ENCODE results near the gene ANXA6.

Gene ANXA6

GRCh38 chr5:151060742-151061141, 96.8 kb downstream of the ANXA6 start:
- no peak for DNase-seq

DNA sequence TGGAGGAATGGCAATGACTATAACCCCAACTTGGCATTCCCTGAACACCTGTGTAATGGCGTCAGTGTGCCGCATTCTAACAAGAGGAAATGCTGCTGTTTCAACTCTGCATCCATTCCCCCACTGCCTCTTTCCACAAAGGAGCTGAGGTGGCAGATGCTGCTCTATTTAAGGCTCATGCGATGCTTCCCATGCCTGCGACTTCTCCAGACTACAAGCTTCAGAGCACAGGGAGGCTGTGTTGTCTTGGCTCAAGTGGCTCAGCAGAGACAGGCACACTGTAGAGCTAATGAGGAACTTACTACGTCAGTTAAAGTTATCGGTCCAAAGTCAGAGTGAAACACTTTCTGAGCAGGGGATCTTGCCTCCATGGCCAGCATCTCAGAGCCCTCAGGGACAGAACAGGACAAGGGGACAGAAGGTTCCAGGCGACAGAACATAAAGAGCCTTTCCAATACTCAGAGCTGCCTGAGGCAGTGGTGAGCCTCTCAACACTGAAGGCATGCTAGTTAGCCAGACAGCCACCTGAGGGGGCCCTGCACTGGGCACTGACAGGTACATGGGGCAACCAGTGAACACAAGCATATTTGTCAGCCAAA, 98.6 kb downstream of the ANXA6 start:
- no peak for DNase-seq

DNA sequence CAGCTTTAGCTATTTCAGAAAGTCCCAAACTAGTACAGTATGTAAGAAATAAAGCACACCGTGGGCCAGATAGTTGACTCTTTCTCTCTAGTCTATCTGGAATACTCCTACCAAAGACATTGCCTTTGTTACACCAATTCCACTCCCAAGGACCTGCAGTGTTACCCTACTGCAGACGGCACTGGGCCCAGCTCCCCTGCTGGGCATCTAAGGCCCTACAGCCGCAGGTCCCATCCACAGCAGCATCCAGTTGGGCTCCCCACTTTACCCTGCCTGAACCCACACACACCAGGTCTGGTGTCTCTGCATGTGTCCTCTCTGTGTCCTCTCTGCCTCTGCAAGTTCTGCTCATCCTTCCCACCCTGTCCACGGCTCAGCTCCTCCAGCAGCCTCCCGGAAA, 99.3 kb downstream of the ANXA6 start:
- DNase-seq: no peak

DNA sequence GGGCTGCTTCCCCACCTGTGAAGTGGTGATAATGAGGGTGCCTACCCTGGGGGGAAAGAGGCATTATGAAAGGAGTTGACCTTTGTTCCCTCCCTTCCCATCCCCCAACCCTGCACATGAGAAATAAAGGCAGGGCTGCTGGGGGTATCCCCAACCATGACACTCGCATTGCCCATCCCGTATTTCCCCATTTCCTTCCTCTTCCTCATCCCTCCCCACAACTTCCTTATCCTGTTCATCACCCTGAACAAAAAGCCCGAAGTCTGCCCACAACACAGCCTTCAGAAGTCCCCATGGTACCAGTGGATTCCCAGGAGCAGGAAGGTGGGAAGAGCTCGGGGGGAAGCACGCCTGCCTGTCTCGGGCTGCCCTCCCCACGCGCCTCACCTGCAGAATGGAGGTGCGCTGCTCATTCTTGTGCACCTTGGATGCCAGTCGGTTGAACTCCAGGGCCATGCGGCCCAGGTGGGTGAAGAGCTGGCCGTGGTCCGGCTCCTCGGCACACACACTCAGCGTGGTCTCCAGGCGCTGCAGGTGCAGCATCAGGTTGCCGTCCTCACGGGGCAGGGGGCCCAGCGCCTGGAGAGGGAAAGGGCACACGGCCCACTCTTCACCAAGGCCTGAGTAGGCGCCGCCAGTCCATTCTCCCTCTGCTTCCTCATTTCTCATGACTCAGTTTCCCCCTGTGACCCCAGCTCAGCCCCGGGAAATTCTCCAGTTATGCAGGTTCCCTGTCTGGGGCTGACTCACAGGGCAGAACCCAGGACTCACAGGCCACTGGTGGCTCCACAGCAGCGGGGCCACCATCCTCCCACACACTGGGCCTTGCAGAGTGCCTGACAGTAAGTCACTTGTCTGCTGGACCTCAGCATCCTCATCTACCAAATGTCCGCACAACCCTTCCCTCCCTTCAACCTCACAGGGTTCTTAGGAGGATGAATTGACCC, 100.9 kb downstream of the ANXA6 start:
- no peak for DNase-seq

DNA sequence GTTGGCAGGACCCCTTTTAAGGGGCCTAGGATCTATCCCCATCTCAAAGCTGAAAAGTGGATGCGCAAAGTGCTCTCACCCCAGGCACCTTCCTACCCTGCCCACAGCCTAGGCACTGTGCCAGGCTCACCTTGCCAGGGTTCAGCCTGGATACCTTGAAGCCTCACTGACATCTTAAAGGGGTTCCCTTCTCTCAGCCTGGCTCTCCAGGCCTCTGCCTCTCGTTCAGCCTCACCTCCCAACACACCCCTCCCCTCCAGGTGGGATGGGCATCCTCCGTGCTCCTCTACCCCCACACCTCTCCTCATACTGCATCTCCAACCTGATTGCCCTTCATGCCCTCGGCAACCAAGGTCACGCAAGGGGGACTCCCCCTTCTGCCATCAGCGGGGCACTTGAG, 102.2 kb downstream of the ANXA6 start:
- no peak for DNase-seq

- no peak for DNase-seq
Observed at GRCh38 chr5:151054709-151055108, 102.9 kb downstream of the ANXA6 start.

- DNase-seq: no peak
Observed at GRCh38 chr5:151053796-151054462, 103.7 kb downstream of the ANXA6 start.

DNA sequence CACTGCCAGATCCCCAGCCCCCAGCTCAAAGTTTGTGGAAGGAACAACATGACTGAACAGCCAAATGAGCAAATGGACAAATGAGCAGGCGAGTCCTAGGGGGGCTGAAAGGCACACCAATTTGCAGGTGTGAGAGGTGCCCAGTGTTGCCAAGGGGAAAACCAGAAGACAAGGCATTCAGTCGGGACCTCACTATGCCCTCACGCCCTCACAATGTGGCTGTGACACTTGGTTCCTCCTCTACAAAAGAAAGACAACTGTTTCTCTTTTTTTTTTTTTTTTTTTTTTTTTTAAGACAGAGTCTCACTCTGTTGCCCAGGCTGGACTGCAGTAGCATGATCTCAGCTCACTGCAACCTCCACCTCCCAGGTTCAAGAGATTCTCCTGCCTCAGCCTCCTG, 104.7 kb downstream of the ANXA6 start:
- no peak for DNase-seq

- DNase-seq: no peak
Observed at GRCh38 chr5:151051931-151052608, 105.5 kb downstream of the ANXA6 start.

GRCh38 chr5:151051066-151051930, 106.3 kb downstream of the ANXA6 start:
- peak; percentile 75 for DNase-seq
